Heart left ventricle (tissue), 13 donors: ENCODE results near the gene ARIH2.

ENCODE experiments used
- CTCF ChIP-seq, 12 donors: fragments of 200-600 bp; sonication (generic) in 4 of 12; IDR thresholded peaks; one replicate each; pipeline versions ENCODE4 v1.5.0 to v1.8.0; 2018 to 2022; ENCODE audit warnings: antibody characterized with exemption in 12 of 12, mild to moderate bottlenecking in 5 of 12
- POLR2A ChIP-seq, 2 donors: fragments of 450-650 bp; IDR thresholded peaks; one replicate each; pipeline ENCODE4 v1.6.1; 2017; ENCODE audit warnings: antibody characterized with exemption in 2 of 2, mild to moderate bottlenecking in 2 of 2, moderate library complexity in 2 of 2
- donor health status: ischemic (EF 13 %, LVEDD 7.1; RV severe dilation, severe dysfunction).
- donor health status: DM: no; HTN: yes; CAD: no.
- donor health status: DM: no; HTN: no; CAD: no.
- donor health status: ischemic (EF 25% LVEDD 6.9; RV normal size, moderate dysfunction).
- donor health status: ischemic (EF 25% LVEDD 5.7; RV mildly dilated, moderate dysfunction).
- donor health status: ischemic (EF 35%, LVEDD 5.7; RV mildly dilated, moderate dysfunction).
- donor health status: nonischemic (EF 11% LVEDD 7.7; RV severe dilation, severe dysfunction).
- donor health status: DM: yes; HTN: yes; CAD: no.
- donor health status: PGD.
- donor health status: ischemic (EF 29% LVEDD 5.4; RV normal size, mild dysfunction).
- donor health status: nonischemic (EF 23%, LVEDD 6.1; RV moderate dilation, normal function).

GRCh38 chr3:49004352-49005302 is 86.0 kb downstream of the ARIH2 start:
- TF ChIP-seq CTCF (IDR thresholded peaks at IDR 0.05) (no peak), POLR2A (IDR thresholded peaks at IDR 0.05) (no peak)
